Upper lobe of left lung (tissue), 6 donors: ENCODE results near the gene MTMR6. TPM values are rescaled to one million over a fixed set of nuclear protein-coding genes. Genes with fewer than 3 reads are reported as not detected.

Source experiments
- ATAC-seq, 2 donors: fragments of 200-7000 bp; cut with Tn5 transposase; one replicate each; pipeline ENCODE4 v1.9.1; 2022; ENCODE audit warnings: mild to moderate bottlenecking in 2 of 2, moderate library complexity in 2 of 2; ENCODE audit not compliant: low FRiP score in 2 of 2
- DNase-seq, 2 donors: peaks; one replicate each; pipeline ENCODE4 v3.0.0-alpha.2; 2019 to 2020
- H3K27ac ChIP-seq, 4 donors: fragments of 200-600 bp; sonication (generic); one replicate each; pipeline ENCODE4 v1.5.1; 2016 to 2019
- H3K27me3 ChIP-seq, 4 donors: fragments of 200-600 bp; sonication (generic); one replicate each; pipeline ENCODE4 v1.5.1; 2017 to 2019
- H3K36me3 ChIP-seq, 4 donors: fragments of 200-600 bp; sonication (generic); one replicate each; pipeline ENCODE4 v1.5.1; 2016 to 2019
- H3K4me1 ChIP-seq, 4 donors: fragments of 200-600 bp; sonication (generic); one replicate each; pipeline ENCODE4 v1.5.1; 2018 to 2019
- H3K4me3 ChIP-seq, 4 donors: fragments of 200-600 bp; sonication (generic); one replicate each; pipeline ENCODE4 v1.5.1; 2017 to 2019; ENCODE audit warnings: mild to moderate bottlenecking in 2 of 4, moderate library complexity in 1 of 4
- H3K9me3 ChIP-seq, 4 donors: fragments of 200-600 bp; sonication (generic); one replicate each; pipeline ENCODE4 v1.5.1; 2018 to 2019
- CTCF ChIP-seq, 6 experiments: fragments of 450-650 bp in 4 of 6; fragments of 200-600 bp in 2 of 6; sonication (generic) in 2 of 6; IDR thresholded peaks; one replicate each; pipeline ENCODE4 v1.5.1; 2016 to 2019; ENCODE audit warnings: antibody characterized with exemption in 6 of 6
- EP300 ChIP-seq, 4 donors: sonication (generic); formaldehyde crosslinking; IDR thresholded peaks; one replicate each; pipeline ENCODE4 v1.5.1; 2017; ENCODE audit warnings: antibody characterized with exemption in 4 of 4, control low read depth in 2 of 4
- POLR2A ChIP-seq, 4 donors: fragments of 450-650 bp; IDR thresholded peaks; one replicate each; pipeline ENCODE4 v1.5.1; 2016 to 2017; ENCODE audit warnings: antibody characterized with exemption in 4 of 4, mild to moderate bottlenecking in 2 of 4
- POLR2AphosphoS5 ChIP-seq, 2 donors: sonication (generic); formaldehyde crosslinking; IDR thresholded peaks; one replicate each; pipeline ENCODE4 v1.5.1; 2017; ENCODE audit warnings: antibody characterized with exemption in 2 of 2
- WGBS, 2 donors: methylation state at CpG; one replicate each; pipeline ENCODE4 v1.1.5; 2017 to 2018; 5-methylcytosine and 5-hydroxymethylcytosine counted together
- total RNA-seq, 6 donors: library from RNA; depleted of rRNA in 4 of 6; stranded (reverse); fragments of >200 nt in 4 of 6; gene quantifications; one replicate each; pipeline versions ENCODE4 v1.1.0 to v1.2.1, GENCODE V29; 2016 to 2021
- donor health status: DM: no; HTN: no; CAD: no; lungs with moderate emphysema.
- donor health status: DM: no; HTN: yes; CAD: no; lungs with severe emphysema.

Gene MTMR6
- total RNA-seq, 6 donors from 2014 or later = 6.1 to 24.6 (median 18.2) TPM

- TF ChIP-seq EP300 (IDR thresholded peaks at IDR 0.05) (no peak), POLR2A (IDR thresholded peaks at IDR 0.05) (no peak), POLR2AphosphoS5 (IDR thresholded peaks at IDR 0.05) (no peak), CTCF (IDR thresholded peaks at IDR 0.05) (no peak)
- Histone ChIP-seq H3K36me3 (peaks cover 4 to 59% (median 36%) of the 10 kb centered on the region in 4 donors), H3K4me3 (no peak overlapping the region), H3K27me3 (no peaks in the 10 kb centered on the region), H3K27ac (no peak overlapping the region), H3K4me1 (no peaks in the 10 kb centered on the region), H3K9me3 (no peaks in the 10 kb centered on the region)
- DNase-seq = no peak
- ATAC-seq = no peak
- WGBS, 2 donors = 75 to 93% methylated on average over 5 of the region's 5 CpGs
These were observed 20.6 kb downstream of the MTMR6 start for GRCh38 chr13:25266706-25267105.

- 92 to 95% methylated on average over 4 of the region's 4 CpGs for WGBS, 2 donors
- DNase-seq (no peak), ATAC-seq (no peak)
- no peaks in the 10 kb centered on the region for H3K9me3 ChIP-seq
- H3K36me3 ChIP-seq = peaks cover 9 to 94% (median 41%) of the 10 kb centered on the region in 4 donors
- H3K4me1 ChIP-seq = no peaks in the 10 kb centered on the region
- H3K27me3 ChIP-seq = no peaks in the 10 kb centered on the region
- H3K4me3 ChIP-seq = no peak overlapping the region
- no peak overlapping the region for H3K27ac ChIP-seq
- TF ChIP-seq EP300 (IDR thresholded peaks at IDR 0.05) = no peak
- no peak for TF ChIP-seq POLR2AphosphoS5 (IDR thresholded peaks at IDR 0.05)
- TF ChIP-seq CTCF (IDR thresholded peaks at IDR 0.05) = no peak
- no peak for TF ChIP-seq POLR2A (IDR thresholded peaks at IDR 0.05)
These were observed 25.0 kb downstream of the MTMR6 start for GRCh38 chr13:25262261-25262660.

GRCh38 chr13:25253702-25254101, 33.6 kb downstream of the MTMR6 start:
- H3K4me3 ChIP-seq = no peak overlapping the region
- H3K9me3 ChIP-seq = no peaks in the 10 kb centered on the region
- TF ChIP-seq POLR2A (IDR thresholded peaks at IDR 0.05) (no peak), CTCF (IDR thresholded peaks at IDR 0.05) (no peak), EP300 (IDR thresholded peaks at IDR 0.05) (no peak), POLR2AphosphoS5 (IDR thresholded peaks at IDR 0.05) (no peak)
- DNase-seq = no peak
- ATAC-seq = no peak
- no peaks in the 10 kb centered on the region for H3K27me3 ChIP-seq
- no peaks in the 10 kb centered on the region for H3K4me1 ChIP-seq
- H3K27ac ChIP-seq = no peak overlapping the region
- 59% methylated on average over 2 of the region's 2 CpGs for WGBS, 2 donors
- peaks cover 0 to 91% (median 19%) of the 10 kb centered on the region in 4 donors for H3K36me3 ChIP-seq

GRCh38 chr13:25252752-25253151, 34.5 kb downstream of the MTMR6 start:
- no peak overlapping the region for H3K4me3 ChIP-seq
- peaks cover 0 to 90% (median 19%) of the 10 kb centered on the region in 4 donors for H3K36me3 ChIP-seq
- H3K9me3 ChIP-seq = no peaks in the 10 kb centered on the region
- ATAC-seq (no peak), DNase-seq (no peak)
- no peaks in the 10 kb centered on the region for H3K4me1 ChIP-seq
- WGBS, 2 donors = 89 to 93% methylated on average over 2 of the region's 2 CpGs
- TF ChIP-seq CTCF (IDR thresholded peaks at IDR 0.05) (no peak), POLR2A (IDR thresholded peaks at IDR 0.05) (no peak), EP300 (IDR thresholded peaks at IDR 0.05) (no peak), POLR2AphosphoS5 (IDR thresholded peaks at IDR 0.05) (no peak)
- H3K27me3 ChIP-seq = no peaks in the 10 kb centered on the region
- H3K27ac ChIP-seq = no peak overlapping the region

- Histone ChIP-seq H3K4me1 (no peaks in the 10 kb centered on the region), H3K27me3 (no peaks in the 10 kb centered on the region), H3K4me3 (no peak overlapping the region), H3K27ac (no peak overlapping the region), H3K9me3 (no peaks in the 10 kb centered on the region), H3K36me3 (peaks cover 0 to 84% (median 16%) of the 10 kb centered on the region in 4 donors)
- ATAC-seq (no peak), DNase-seq (no peak)
- 66 to 75% methylated on average over 4 of the region's 4 CpGs for WGBS, 2 donors
- TF ChIP-seq POLR2AphosphoS5 (IDR thresholded peaks at IDR 0.05) (no peak), CTCF (IDR thresholded peaks at IDR 0.05) (no peak), POLR2A (IDR thresholded peaks at IDR 0.05) (no peak), EP300 (IDR thresholded peaks at IDR 0.05) (no peak)
These were observed 35.1 kb downstream of the MTMR6 start for GRCh38 chr13:25252225-25252624.
